DOHH2 (cell line): ENCODE results near the gene FBLN1.

ENCODE experiments used
- H3F3A ChIP-seq: fragments of 200-600 bp; sonication (generic), shearing (Covaris generic); 2 replicates; pipeline ENCODE4 v1.6.0; 2016; ENCODE audit warnings: antibody characterized with exemption, mild to moderate bottlenecking; ENCODE audit not compliant: control insufficient read depth, insufficient read depth
- H3K27ac ChIP-seq: fragments of 200-600 bp; sonication (generic); 2 replicates; pipeline ENCODE4 v1.5.1; 2014; ENCODE audit warnings: low read depth, mild to moderate bottlenecking, low read length, moderate library complexity
- H3K27me3 ChIP-seq: fragments of 200-600 bp; sonication (generic); 2 replicates; pipeline ENCODE4 v1.6.1; 2014; ENCODE audit warnings: mild to moderate bottlenecking, low read length, mixed read lengths; ENCODE audit not compliant: control insufficient read depth
- H3K36me3 ChIP-seq: fragments of 200-600 bp; sonication (generic); 2 replicates; pipeline ENCODE4 v1.6.1; 2014; ENCODE audit warnings: mild to moderate bottlenecking, low read length, moderate library complexity, mixed read lengths; ENCODE audit not compliant: control insufficient read depth
- H3K4me1 ChIP-seq: fragments of 200-600 bp; sonication (generic); 2 replicates; pipeline ENCODE4 v1.6.1; 2014; ENCODE audit warnings: mild to moderate bottlenecking, low read length, mixed read lengths; ENCODE audit not compliant: control insufficient read depth
- H3K4me2 ChIP-seq: fragments of 200-600 bp; sonication (generic); 2 replicates; pipeline ENCODE4 v1.6.0; 2014; ENCODE audit warnings: mild to moderate bottlenecking, low read length, moderate library complexity
- H3K4me3 ChIP-seq: fragments of 200-600 bp; sonication (generic); 2 replicates; pipeline ENCODE4 v1.5.1; 2014; ENCODE audit warnings: mild to moderate bottlenecking, low read length, mixed read lengths
- H3K79me2 ChIP-seq: fragments of 200-600 bp; sonication (generic); 2 replicates; pipeline ENCODE4 v1.6.1; 2014; ENCODE audit warnings: mild to moderate bottlenecking, low read length, mixed read lengths; ENCODE audit not compliant: control insufficient read depth
- H3K9me2 ChIP-seq: fragments of 200-600 bp; sonication (generic); replicated peaks from 2 replicates; pipeline ENCODE4 v1.6.1; 2014; ENCODE audit warnings: mild to moderate bottlenecking, low read length, mixed read lengths; ENCODE audit not compliant: control insufficient read depth
- H3K9me3 ChIP-seq: fragments of 200-600 bp; sonication (generic); 2 replicates; pipeline ENCODE4 v1.6.1; 2014; ENCODE audit warnings: antibody characterized with exemption, low read length, mixed read lengths; ENCODE audit not compliant: control insufficient read depth, insufficient read depth
- H4K20me1 ChIP-seq: fragments of 200-600 bp; sonication (generic); 2 replicates; pipeline ENCODE4 v1.6.0; 2014; ENCODE audit warnings: low read depth, mild to moderate bottlenecking, antibody characterized with exemption, low read length, moderate library complexity; ENCODE audit not compliant: control insufficient read depth, insufficient read depth
- CTCF ChIP-seq: fragments of 200-600 bp; sonication (generic); IDR thresholded peaks from one replicate; pipeline ENCODE4 v1.5.1; 2014; ENCODE audit warnings: antibody characterized with exemption, mild to moderate bottlenecking, low read depth, low read length; ENCODE audit not compliant: poor library complexity, severe bottlenecking
- EZH2phosphoT487 ChIP-seq: fragments of 200-600 bp; sonication (generic); IDR thresholded peaks from 2 replicates; pipeline ENCODE4 v1.6.1; 2017; ENCODE audit warnings: borderline replicate concordance, mild to moderate bottlenecking, antibody characterized with exemption, low read length, moderate library complexity, mixed read lengths

The FBLN1 gene

GRCh38 chr22:45470871-45471270 lies 31.8 kb upstream of the FBLN1 start:
- Histone ChIP-seq H3K4me1 (no peaks in the 10 kb centered on the region), H3K9me3 (no peaks in the 10 kb centered on the region), H3F3A (no peaks in the 10 kb centered on the region), H3K79me2 (no peaks in the 10 kb centered on the region), H3K27me3 (0 out of 2 replicates have a peak, but pooled peaks cover 7% of the 10 kb centered on the region), H3K4me2 (no peak overlapping the region), H3K4me3 (no peak overlapping the region), H3K27ac (no peak overlapping the region), H3K9me2 (no peaks in the 10 kb centered on the region), H4K20me1 (no peaks in the 10 kb centered on the region), H3K36me3 (no peaks in the 10 kb centered on the region)
- TF ChIP-seq EZH2phosphoT487 (no peak), CTCF (no peak)

- H3K27me3 ChIP-seq, result 0 out of 2 replicates have a peak, but pooled peaks cover 7% of the 10 kb centered on the region
- no peaks in the 10 kb centered on the region for H3K9me2 ChIP-seq
- H3K4me2 ChIP-seq, result no peak overlapping the region
- no peaks in the 10 kb centered on the region for H3K79me2 ChIP-seq
- H4K20me1 ChIP-seq, result no peaks in the 10 kb centered on the region
- H3K9me3 ChIP-seq, result no peaks in the 10 kb centered on the region
- TF ChIP-seq EZH2phosphoT487 (no peak), CTCF (no peak)
- H3K4me1 ChIP-seq, result no peaks in the 10 kb centered on the region
- no peak overlapping the region for H3K4me3 ChIP-seq
- H3K27ac ChIP-seq, result no peak overlapping the region
- no peaks in the 10 kb centered on the region for H3F3A ChIP-seq
- no peaks in the 10 kb centered on the region for H3K36me3 ChIP-seq
Measured at GRCh38 chr22:45472426-45472825, 30.3 kb upstream of the FBLN1 start.

GRCh38 chr22:45473626-45474237 lies 29.0 kb upstream of the FBLN1 start:
- TF ChIP-seq EZH2phosphoT487, result no peak
- TF ChIP-seq CTCF, result no peak
- Histone ChIP-seq H3K9me2 (no peaks in the 10 kb centered on the region), H3K4me2 (no peak overlapping the region), H3K27ac (no peak overlapping the region), H3F3A (no peaks in the 10 kb centered on the region), H3K27me3 (0 out of 2 replicates have a peak, but pooled peaks cover 3% of the 10 kb centered on the region), H4K20me1 (no peaks in the 10 kb centered on the region), H3K4me1 (no peaks in the 10 kb centered on the region), H3K36me3 (no peaks in the 10 kb centered on the region), H3K9me3 (no peaks in the 10 kb centered on the region), H3K79me2 (no peaks in the 10 kb centered on the region), H3K4me3 (no peak overlapping the region)
